ENCODE measurements around the gene DOCK11. TPM values are rescaled to one million over a fixed set of nuclear protein-coding genes. Genes with fewer than 3 reads are reported as not detected.
"Not testable (repeated sequence)": the region's sequence is repeated elsewhere in the genome, so short reads cannot be mapped to it uniquely, and the experiment has no call there.

Gene DOCK11
- total and polyA plus RNA-seq, 2 donors from 2014 or later: 11.4 to 49.5 TPM

DNA sequence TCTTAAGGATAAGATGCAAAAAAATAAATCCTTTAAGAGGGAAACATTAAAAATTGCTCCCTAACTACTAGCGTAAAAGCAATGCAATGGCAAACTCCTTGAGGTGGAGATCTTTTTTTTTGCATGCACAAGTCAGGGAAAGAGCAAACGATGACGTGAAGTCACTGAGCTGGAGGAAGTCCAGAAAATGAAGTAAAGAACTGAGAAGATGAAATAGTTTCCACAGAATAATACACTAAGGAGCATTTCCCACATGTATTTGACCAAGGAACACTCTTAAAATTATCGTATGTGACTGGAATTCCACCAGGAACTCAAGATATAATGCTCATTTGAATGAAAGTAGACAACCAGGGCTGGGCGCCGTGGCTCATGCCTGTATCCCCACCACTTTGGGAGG lies 21.0 kb upstream of the DOCK11 start:
- intact Hi-C loops (cut with DNase I): no loop called here
- Histone ChIP-seq H3K4me1 (ENCODE audit: control insufficient read depth in 2 of 3, insufficient read depth in 2 of 3, low read depth in 1 of 3, low read length in 3 of 3) (no peaks in the 10 kb centered on the region), H3K36me3 (ENCODE audit: control insufficient read depth in 2 of 3, insufficient read depth in 3 of 3, low read length in 3 of 3) (no peaks in the 10 kb centered on the region), H3K27me3 (ENCODE audit: control insufficient read depth, insufficient read depth, low read length) (no peaks in the 10 kb centered on the region), H3K9me3 (ENCODE audit: control insufficient read depth in 2 of 3, insufficient read depth in 1 of 3, low read length in 3 of 3) (no peaks in the 10 kb centered on the region), H3K9ac (ENCODE audit: low read length in 3 of 3) (no peak overlapping the region), H3K27ac (ENCODE audit: low read depth in 2 of 2, low read length in 2 of 2) (no peak overlapping the region), H3K4me3 (ENCODE audit: low read length in 3 of 3) (no peak overlapping the region)
- no peak for DNase-seq
- no peak for FAIRE-seq
- TF ChIP-seq, protein P1, sequence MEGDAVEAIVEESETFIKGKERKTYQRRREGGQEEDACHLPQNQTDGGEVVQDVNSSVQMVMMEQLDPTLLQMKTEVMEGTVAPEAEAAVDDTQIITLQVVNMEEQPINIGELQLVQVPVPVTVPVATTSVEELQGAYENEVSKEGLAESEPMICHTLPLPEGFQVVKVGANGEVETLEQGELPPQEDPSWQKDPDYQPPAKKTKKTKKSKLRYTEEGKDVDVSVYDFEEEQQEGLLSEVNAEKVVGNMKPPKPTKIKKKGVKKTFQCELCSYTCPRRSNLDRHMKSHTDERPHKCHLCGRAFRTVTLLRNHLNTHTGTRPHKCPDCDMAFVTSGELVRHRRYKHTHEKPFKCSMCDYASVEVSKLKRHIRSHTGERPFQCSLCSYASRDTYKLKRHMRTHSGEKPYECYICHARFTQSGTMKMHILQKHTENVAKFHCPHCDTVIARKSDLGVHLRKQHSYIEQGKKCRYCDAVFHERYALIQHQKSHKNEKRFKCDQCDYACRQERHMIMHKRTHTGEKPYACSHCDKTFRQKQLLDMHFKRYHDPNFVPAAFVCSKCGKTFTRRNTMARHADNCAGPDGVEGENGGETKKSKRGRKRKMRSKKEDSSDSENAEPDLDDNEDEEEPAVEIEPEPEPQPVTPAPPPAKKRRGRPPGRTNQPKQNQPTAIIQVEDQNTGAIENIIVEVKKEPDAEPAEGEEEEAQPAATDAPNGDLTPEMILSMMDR (IDR thresholded peaks at IDR 0.05; ENCODE audit: borderline replicate concordance, extremely low read depth, insufficient read depth): no peak

DNA sequence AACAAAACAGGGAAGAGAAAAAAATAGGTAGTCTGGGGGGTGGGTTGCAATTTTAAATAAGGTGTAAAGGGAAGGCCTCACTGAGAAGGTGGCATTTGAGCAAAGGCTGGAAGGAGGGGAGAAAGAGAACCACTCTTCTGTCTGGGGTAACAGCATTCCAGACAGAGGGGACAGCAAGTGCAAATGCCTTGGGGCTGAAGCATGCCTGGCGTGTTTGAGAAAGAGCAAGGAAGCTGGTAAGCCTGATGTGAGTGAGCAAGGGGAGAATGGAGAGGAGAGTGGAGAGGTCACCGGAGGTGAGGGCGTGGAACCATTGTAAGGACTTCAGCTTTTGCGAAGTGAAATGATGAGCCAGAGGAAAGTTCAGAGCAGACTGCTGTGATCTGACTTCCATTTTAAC lies 19.7 kb upstream of the DOCK11 start:
- TF ChIP-seq, protein P1 (IDR thresholded peaks at IDR 0.05; ENCODE audit: borderline replicate concordance, extremely low read depth, insufficient read depth): no peak
- DNase-seq (no peak), FAIRE-seq (no peak)
- H3K9ac ChIP-seq (ENCODE audit: low read length in 3 of 3): no peak overlapping the region
- no peaks in the 10 kb centered on the region for H3K27me3 ChIP-seq (ENCODE audit: control insufficient read depth, insufficient read depth, low read length)
- H3K36me3 ChIP-seq (ENCODE audit: control insufficient read depth in 2 of 3, insufficient read depth in 3 of 3, low read length in 3 of 3): no peaks in the 10 kb centered on the region
- H3K27ac ChIP-seq (ENCODE audit: low read depth in 2 of 2, low read length in 2 of 2): no peak overlapping the region
- H3K4me1 ChIP-seq (ENCODE audit: control insufficient read depth in 2 of 3, insufficient read depth in 2 of 3, low read depth in 1 of 3, low read length in 3 of 3): no peaks in the 10 kb centered on the region
- H3K4me3 ChIP-seq (ENCODE audit: low read length in 3 of 3): no peak overlapping the region
- intact Hi-C loops (cut with DNase I): no loop called here
- no peaks in the 10 kb centered on the region for H3K9me3 ChIP-seq (ENCODE audit: control insufficient read depth in 2 of 3, insufficient read depth in 1 of 3, low read length in 3 of 3)

DNA sequence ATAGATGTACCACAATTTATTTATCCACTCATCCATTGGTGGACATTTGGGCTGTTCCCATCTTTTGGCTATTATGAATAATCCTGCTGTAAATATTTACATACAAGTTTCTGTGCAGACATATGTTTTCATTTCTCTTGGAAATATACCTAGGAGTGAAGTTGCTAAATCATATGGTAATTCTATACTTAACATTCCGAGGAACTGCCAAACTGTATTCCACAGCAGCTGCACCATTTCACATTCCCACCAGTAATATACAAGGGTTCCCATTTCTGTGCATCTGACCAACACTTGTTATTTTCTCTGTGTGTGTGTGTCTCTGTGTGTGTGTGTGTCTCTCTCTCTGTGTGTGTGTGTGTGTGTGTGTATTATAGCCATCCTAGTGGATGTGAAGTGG lies 15.4 kb upstream of the DOCK11 start:
- intact Hi-C loops (cut with DNase I): no loop called here
- Histone ChIP-seq H3K27me3 (ENCODE audit: control insufficient read depth, insufficient read depth, low read length) (no peaks in the 10 kb centered on the region), H3K36me3 (ENCODE audit: control insufficient read depth in 2 of 3, insufficient read depth in 3 of 3, low read length in 3 of 3) (no peaks in the 10 kb centered on the region), H3K4me3 (ENCODE audit: low read length in 3 of 3) (no peak overlapping the region), H3K27ac (ENCODE audit: low read depth in 2 of 2, low read length in 2 of 2) (no peak overlapping the region), H3K4me1 (ENCODE audit: control insufficient read depth in 2 of 3, insufficient read depth in 2 of 3, low read depth in 1 of 3, low read length in 3 of 3) (no peaks in the 10 kb centered on the region), H3K9me3 (ENCODE audit: control insufficient read depth in 2 of 3, insufficient read depth in 1 of 3, low read length in 3 of 3) (no peaks in the 10 kb centered on the region), H3K9ac (ENCODE audit: low read length in 3 of 3) (no peak overlapping the region)
- FAIRE-seq: no peak
- no peak for DNase-seq
- TF ChIP-seq, protein P1 (IDR thresholded peaks at IDR 0.05; ENCODE audit: borderline replicate concordance, extremely low read depth, insufficient read depth): no peak

DNA sequence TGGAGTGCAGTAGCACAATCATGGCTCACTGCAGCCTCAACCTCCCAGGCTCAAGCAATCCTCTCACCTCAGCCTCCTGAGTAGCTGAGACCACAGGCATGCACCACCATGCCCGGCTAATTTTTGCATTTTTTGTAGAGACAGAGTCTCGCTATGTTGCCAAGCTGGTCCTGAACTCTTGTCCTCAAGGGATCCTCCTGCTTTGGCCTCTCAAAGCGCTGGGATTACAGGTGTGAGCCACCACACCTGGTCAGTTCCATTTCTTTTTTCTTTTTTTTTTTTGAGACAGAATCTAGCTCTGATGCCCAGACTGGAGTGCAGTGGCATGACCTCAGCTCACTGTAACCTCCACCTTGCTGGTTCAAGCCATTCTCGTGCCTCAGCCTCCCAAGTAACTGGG lies 13.2 kb upstream of the DOCK11 start:
- intact Hi-C loops (cut with DNase I); H3K36me3 ChIP-seq (ENCODE audit: control insufficient read depth in 2 of 3, insufficient read depth in 3 of 3, low read length in 3 of 3); H3K9ac ChIP-seq (ENCODE audit: low read length in 3 of 3); H3K4me3 ChIP-seq (ENCODE audit: low read length in 3 of 3); FAIRE-seq; DNase-seq; H3K27ac ChIP-seq (ENCODE audit: low read depth in 2 of 2, low read length in 2 of 2); H3K4me1 ChIP-seq (ENCODE audit: control insufficient read depth in 2 of 3, insufficient read depth in 2 of 3, low read depth in 1 of 3, low read length in 3 of 3); H3K27me3 ChIP-seq (ENCODE audit: control insufficient read depth, insufficient read depth, low read length); H3K9me3 ChIP-seq (ENCODE audit: control insufficient read depth in 2 of 3, insufficient read depth in 1 of 3, low read length in 3 of 3): not testable (repeated sequence)
